ENCODE results near the gene PTPRN2. TPM values are rescaled to one million over a fixed set of nuclear protein-coding genes. Genes with fewer than 3 reads are reported as not detected.

Gene PTPRN2
- total RNA-seq, 1 experiment from 2014 or later = 2.1 TPM

DNA sequence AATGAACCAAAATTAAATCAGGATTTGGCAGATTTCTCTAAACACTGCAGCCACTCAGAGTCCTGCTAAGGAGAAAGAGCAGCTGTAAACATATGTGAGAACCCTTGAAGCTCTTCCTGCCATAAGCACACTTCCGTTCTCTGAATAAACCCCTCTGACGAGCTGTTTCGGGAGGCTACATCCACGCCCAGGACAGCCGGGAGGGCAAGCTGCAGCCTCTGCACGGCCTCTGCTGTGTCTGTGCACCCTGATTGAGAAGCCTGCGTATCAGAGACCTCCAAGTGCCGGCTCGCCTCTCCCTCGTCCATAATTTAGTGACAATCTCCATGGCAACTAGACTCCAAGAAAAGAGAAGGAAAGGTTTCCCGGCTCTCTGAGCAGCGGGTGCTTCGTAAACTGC, 114.4 kb downstream of the PTPRN2 start:
- Histone ChIP-seq H3K27ac (ENCODE audit: low read depth, low read length) (no peak overlapping the region), H3K9ac (ENCODE audit: low read length) (no peak overlapping the region), H3K27me3 (ENCODE audit: insufficient read depth, low read length) (0 out of 2 replicates have a peak, but pooled peaks cover 1% of the 10 kb centered on the region), H4K20me1 (ENCODE audit: insufficient read depth) (no peaks in the 10 kb centered on the region), H3K4me1 (ENCODE audit: control insufficient read depth in 1 of 2, insufficient read depth in 2 of 2, low read length in 2 of 2) (no peaks in the 10 kb centered on the region), H3K4me2 (ENCODE audit: low read length) (no peak overlapping the region), H3K79me2 (ENCODE audit: insufficient read depth, low read length) (no peaks in the 10 kb centered on the region), H3K36me3 (ENCODE audit: control insufficient read depth in 1 of 2, insufficient read depth in 2 of 2, low read length in 2 of 2) (no peaks in the 10 kb centered on the region), H3K9me3 (ENCODE audit: control insufficient read depth in 1 of 2, insufficient read depth in 1 of 2, low read depth in 1 of 2, low read length in 2 of 2) (no peaks in the 10 kb centered on the region), H3K9me2 (ENCODE audit: insufficient read depth) (no peaks in the 10 kb centered on the region), H2AFZ (ENCODE audit: low read depth, low read length, poor library complexity, severe bottlenecking) (no peak overlapping the region), H3K4me3 (replicated peaks in 1 of 2; ENCODE audit: low read depth in 1 of 2, low read length in 2 of 2) (no peak overlapping the region)
- ChIA-PET RAD21 (ENCODE audit: low non-redundant PET in 1 of 2, low total read pairs in 2 of 2, uncharacterized antibody in 2 of 2, unreplicated experiment in 2 of 2) (no interaction called here), POLR2A (no interaction called here), CTCF (no interaction called here)
- no TSS peak for BruUV-seq (replicated peaks)
- DNase-seq (ENCODE audit: low read depth, low spot score) (no peak), ATAC-seq (no peak)
- intact Hi-C loops (cut with micrococcal nuclease) = no loop called here
- TF ChIP-seq EZH2 (IDR thresholded peaks at IDR 0.05) = no peak
- TF ChIP-seq CBX3 (IDR thresholded peaks at IDR 0.05; ENCODE audit: low read depth) = no peak
- no peak for TF ChIP-seq REST (IDR thresholded peaks at IDR 0.05; ENCODE audit: low read depth)
- no peak for TF ChIP-seq MAX (IDR thresholded peaks at IDR 0.05)
- TF ChIP-seq TCF7L2 (IDR thresholded peaks at IDR 0.05; ENCODE audit: borderline replicate concordance, extremely low read depth, insufficient read depth, insufficient read length) = no peak
- TF ChIP-seq SIN3A (IDR thresholded peaks at IDR 0.05; ENCODE audit: low read depth) = no peak
- no peak for TF ChIP-seq EGR1 (IDR thresholded peaks at IDR 0.05; ENCODE audit: low read depth)
- TF ChIP-seq YY1 (IDR thresholded peaks at IDR 0.05; ENCODE audit: extremely low read depth, insufficient replicate concordance, low read depth, low read length) = no peak
- no peak for TF ChIP-seq JUND (IDR thresholded peaks at IDR 0.05)
- TF ChIP-seq SRF (IDR thresholded peaks at IDR 0.05; ENCODE audit: low read depth) = no peak
- no peak for TF ChIP-seq FOSL1 (IDR thresholded peaks at IDR 0.05; ENCODE audit: low read depth)
- no peak for TF ChIP-seq ZNF274 (IDR thresholded peaks at IDR 0.05; ENCODE audit: low read depth, low read length)
- TF ChIP-seq EZH2phosphoT487 (IDR thresholded peaks at IDR 0.05; ENCODE audit: borderline replicate concordance) = no peak
- no peak for TF ChIP-seq POLR2AphosphoS5 (IDR thresholded peaks at IDR 0.05; ENCODE audit: low read depth, low read length)
- no peak for TF ChIP-seq POLR2A (IDR thresholded peaks at IDR 0.05; ENCODE audit: borderline replicate concordance, extremely low read depth, insufficient read depth, insufficient read length)
- no peak for TF ChIP-seq ZFX (IDR thresholded peaks at IDR 0.05)
- no peak for TF ChIP-seq ELF1 (IDR thresholded peaks at IDR 0.05; ENCODE audit: borderline replicate concordance, low read depth)
